GM18499 (cell line): ENCODE results near the gene CPAMD8.
"Not testable (repeated sequence)": the region's sequence is repeated elsewhere in the genome, so short reads cannot be mapped to it uniquely, and the experiment has no call there.

Experiments
- ATAC-seq: cut with Tn5 transposase; IDR thresholded peaks from one replicate; pipeline ENCODE4 v1.9.1; 2021; ENCODE audit warnings: moderate number of reproducible peaks; ENCODE audit not compliant: insufficient read depth, unreplicated experiment

Gene CPAMD8

GRCh38 chr19:17004386-17004785 is 22.2 kb downstream of the CPAMD8 start:
- no peak for ATAC-seq

DNA sequence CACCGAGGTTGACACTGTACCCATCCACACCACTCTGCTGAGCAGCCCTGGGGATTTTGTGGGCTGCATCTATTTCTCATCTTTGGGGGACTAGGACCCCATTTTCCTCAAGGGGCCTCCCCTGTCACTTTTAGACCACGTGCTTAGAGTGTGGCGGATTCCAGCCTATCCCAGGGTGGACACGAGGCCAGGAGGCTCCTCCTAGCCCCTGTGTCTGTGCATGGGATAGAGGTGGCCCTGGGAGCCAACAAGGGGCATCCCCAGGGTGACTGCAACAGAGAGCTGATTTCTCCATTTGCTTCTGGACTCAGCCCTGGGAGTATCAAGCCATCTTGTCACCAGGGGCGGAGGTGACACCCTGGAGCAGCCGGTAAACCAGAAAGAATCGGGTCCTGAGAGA is 24.2 kb downstream of the CPAMD8 start:
- no peak for ATAC-seq

DNA sequence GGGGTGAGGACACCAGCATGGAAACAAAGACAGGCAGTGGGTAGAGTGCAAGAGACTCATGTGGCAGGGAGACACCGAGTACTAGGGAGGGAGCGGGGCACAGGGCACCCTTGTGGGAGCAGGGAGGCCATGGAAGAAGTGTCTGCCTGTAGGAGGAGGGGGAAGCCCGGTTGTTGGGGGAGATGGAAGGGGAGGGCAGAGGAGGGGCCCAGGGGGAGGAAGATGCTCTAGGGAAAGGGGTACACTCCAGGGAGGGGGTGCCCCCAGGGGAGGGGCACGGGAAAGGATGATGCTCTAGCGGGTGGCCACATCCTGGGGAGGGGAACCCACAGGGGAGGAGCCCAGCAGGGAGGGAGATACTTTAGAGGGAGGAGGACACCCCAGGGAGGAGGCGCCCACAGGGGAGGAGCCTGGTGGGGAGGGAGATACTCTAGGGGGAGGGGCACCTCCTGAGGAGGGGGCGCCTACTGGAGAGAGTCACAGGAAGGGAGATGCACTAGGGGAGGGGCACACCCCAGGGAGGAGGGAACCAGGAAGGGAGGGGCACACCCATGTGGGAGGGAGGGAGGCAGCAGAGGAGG is 24.9 kb downstream of the CPAMD8 start:
- ATAC-seq: no peak

GRCh38 chr19:16998635-16999194 is 27.9 kb downstream of the CPAMD8 start:
- ATAC-seq: no peak

DNA sequence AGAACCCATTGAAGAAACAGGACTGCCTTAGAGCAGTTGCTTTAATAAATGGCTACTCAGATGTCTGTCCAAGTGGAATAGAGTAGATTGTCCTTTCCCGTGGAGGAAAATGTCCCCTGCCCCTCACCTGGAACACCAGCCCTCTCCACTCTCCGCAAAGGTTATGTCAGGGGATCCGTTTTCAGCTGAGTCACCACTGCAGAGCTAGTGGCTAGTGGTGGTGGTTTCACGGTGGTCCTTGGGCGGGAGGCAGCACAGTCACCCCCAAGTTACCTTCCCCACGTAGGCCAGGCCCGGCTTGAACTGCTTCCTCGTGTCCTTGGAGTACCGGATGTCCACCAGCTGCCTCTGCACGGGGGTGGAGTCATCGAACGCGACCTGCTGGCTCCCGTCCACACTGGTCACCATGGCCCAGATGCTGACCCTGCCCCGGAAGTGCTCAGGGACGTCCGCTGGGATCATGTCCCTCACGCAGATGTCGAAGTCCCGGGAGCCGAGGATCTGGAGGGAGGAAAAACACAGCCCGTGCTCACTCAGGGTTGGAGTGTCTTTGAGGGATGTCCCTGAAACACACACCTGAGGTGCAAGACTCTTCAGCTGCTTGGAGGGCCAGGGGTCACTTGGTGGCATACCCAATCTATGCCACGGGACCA is 29.6 kb downstream of the CPAMD8 start:
- ATAC-seq: not testable (repeated sequence)

DNA sequence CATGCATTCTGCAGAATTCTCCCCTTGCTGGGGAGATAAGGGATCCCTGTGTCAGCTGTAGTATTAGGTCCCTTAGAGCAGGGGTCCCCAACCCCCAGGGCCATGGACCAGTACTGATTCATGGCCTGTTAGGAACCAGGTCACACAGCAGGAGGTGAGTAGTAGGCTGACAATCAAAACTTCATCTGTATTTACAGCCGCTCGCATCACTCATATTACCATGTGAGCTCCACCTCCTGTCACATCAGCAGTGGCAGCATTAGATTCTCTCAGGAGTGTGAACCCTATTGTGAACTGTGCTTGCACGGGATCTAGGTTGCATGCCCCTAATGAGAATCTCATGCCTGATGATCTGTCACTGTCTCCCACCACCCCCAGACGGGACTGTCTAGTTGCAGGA is 37.9 kb downstream of the CPAMD8 start:
- ATAC-seq: no peak

DNA sequence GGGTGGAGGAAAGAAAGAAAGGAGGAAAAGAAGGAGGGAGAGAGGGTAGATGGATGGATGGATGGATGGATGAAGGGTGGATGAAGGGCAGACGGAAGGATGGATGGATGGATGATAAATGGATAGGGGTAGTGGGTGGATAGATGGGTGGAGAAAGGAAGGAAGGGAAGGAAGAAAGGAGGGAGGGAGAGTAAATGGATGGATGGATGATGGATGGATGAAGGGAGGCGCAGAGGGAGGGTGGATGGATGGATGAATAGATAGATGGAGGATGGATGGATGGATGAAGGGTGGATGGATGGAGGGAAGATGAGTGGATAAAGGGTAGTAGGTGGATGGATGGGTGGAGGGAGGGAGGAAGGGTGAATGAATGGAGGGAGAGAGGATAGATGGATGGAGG is 41.2 kb downstream of the CPAMD8 start:
- no peak for ATAC-seq

DNA sequence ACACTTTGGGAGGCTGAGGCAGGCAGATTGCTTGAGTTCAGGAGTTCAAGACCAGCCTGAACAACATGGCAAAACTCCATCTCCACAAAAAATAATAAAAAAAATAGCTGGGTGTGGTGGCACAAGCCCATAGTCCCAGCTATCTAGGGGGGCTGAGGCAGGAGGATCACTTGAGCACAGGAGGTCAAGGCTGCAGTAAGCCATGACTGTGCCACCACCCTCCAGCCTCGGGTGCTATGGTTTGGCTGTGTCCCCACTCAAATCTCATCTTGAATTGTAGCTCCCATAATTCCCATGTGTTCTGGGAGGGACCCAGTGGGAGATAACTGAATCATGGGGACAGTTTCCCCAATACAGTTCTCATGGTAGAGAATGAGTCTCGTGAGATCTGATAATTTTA is 44.0 kb downstream of the CPAMD8 start:
- not testable (repeated sequence) for ATAC-seq

DNA sequence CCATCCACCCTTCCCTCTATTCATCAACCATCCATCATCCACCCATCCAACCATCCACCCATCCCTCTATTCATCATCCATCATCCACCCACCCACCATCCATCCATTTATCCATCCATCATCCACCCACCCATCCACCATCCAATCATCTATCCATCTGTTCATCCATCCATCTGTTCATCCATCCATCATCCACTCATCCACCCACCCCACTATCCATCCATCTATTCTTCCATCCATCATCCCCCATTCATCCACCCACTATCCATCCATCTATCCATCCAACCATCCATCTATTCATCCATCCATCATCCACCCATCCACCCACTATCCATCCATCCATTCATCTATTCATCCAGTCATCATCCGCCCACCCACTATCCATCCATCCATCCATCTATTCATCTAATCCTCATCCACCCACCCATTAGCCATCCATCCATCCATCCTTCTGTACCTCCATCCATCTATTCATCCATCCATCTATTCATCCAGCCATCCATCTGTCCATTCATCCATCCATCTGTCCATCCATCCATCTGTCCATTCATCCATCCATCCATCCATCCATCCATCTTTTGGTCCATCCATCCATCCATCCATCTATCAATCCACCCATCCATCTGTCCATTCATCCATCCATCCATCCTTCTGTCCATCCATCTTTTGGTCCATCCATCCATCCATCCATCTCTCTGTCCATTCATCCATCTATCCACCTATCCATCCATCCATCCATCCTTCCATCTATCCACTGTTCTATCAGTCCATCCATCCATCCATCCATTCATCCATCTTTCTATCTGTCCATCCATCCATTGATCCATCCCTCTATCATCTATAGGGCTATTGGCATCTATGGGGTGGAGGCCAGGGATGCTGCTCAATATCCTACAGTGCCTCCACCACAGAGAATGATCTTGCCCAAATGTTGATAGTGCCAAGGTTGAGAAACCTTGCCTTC is 47.5 kb downstream of the CPAMD8 start:
- no peak for ATAC-seq

DNA sequence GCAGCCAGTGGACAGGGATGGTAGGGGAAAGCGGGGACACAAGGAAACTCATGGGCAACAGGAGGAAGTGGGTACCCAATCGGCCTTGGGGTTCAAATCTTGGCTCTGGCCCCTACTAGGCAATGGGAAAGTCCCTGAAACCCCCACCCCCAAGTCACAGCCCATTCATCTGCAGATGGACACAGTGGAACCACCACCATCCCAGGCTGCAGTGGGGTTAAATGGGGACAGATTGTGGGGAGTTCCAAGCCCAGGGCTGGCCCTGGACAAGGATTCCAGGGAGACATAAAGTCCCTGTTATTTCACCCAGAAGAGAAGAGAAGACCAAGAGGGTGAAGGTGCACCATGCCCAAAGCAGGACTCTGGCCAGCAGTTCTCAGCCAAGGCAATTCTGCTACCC is 48.5 kb downstream of the CPAMD8 start:
- no peak for ATAC-seq

GRCh38 chr19:16977306-16977705 is 49.3 kb downstream of the CPAMD8 start:
- no peak for ATAC-seq

GRCh38 chr19:16976446-16976845 is 50.2 kb downstream of the CPAMD8 start:
- no peak for ATAC-seq

GRCh38 chr19:16970821-16971220 is 55.8 kb downstream of the CPAMD8 start:
- ATAC-seq: no peak

GRCh38 chr19:16969135-16969534 is 57.5 kb downstream of the CPAMD8 start:
- ATAC-seq: no peak

GRCh38 chr19:16960996-16961822 is 65.4 kb downstream of the CPAMD8 start:
- not testable (repeated sequence) for ATAC-seq

GRCh38 chr19:16958277-16958676 is 68.3 kb downstream of the CPAMD8 start:
- not testable (repeated sequence) for ATAC-seq

GRCh38 chr19:16957855-16958254 is 68.8 kb downstream of the CPAMD8 start:
- no peak for ATAC-seq

GRCh38 chr19:16957151-16957701 is 69.4 kb downstream of the CPAMD8 start:
- no peak for ATAC-seq

DNA sequence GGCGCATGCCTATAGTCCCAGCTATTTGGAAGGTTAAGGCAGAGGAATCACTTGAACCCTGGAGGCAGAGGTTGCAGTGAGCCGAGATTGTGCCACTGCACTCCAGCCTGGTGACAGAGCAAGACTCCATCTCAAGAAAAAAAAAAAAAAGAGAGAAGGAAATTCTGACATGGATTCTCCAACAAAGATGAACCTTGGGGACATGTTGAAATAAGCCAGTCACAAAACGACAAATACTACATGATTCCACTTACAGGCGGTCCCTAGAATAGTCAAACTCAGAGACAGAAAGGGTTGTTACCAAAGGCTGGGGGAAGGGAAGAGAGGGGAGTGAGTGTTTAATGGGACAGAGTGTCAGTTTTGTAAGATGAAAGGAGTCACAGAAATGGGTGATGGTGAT is 71.4 kb downstream of the CPAMD8 start:
- no peak for ATAC-seq

- no peak for ATAC-seq
Observed at GRCh38 chr19:16952046-16952445, 74.6 kb downstream of the CPAMD8 start.
